Loucy (cell line): Measurements from ENCODE around the gene POLA2.

Source experiments
- H2AFZ ChIP-seq: fragments of 200-600 bp; sonication (generic); 2 replicates; pipeline ENCODE4 v1.6.0; 2016; ENCODE audit warnings: antibody characterized with exemption, mild to moderate bottlenecking, low read length, moderate library complexity
- H3F3A ChIP-seq: fragments of 200-600 bp; 2 replicates; pipeline ENCODE4 v1.6.0; 2016; ENCODE audit warnings: antibody characterized with exemption, low read depth, mild to moderate bottlenecking
- H3K27me3 ChIP-seq: fragments of 200-600 bp; sonication (generic); 2 replicates; pipeline ENCODE4 v1.6.1; 2014; ENCODE audit warnings: low read length, mild to moderate bottlenecking; ENCODE audit not compliant: insufficient read depth, poor library complexity, severe bottlenecking
- H3K36me3 ChIP-seq: fragments of 200-600 bp; sonication (generic); 2 replicates; pipeline ENCODE4 v1.6.1; 2016; ENCODE audit warnings: low read length; ENCODE audit not compliant: insufficient read depth
- H3K4me1 ChIP-seq: fragments of 200-600 bp; sonication (generic); 2 replicates; pipeline ENCODE4 v1.5.1; 2014; ENCODE audit warnings: low read length, mild to moderate bottlenecking; ENCODE audit not compliant: insufficient read depth, poor library complexity, severe bottlenecking
- H3K4me2 ChIP-seq: fragments of 200-600 bp; sonication (generic); 2 replicates; pipeline ENCODE4 v1.6.0; 2014; ENCODE audit warnings: antibody characterized with exemption, low read length, low read depth, mild to moderate bottlenecking; ENCODE audit not compliant: poor library complexity, severe bottlenecking
- H3K4me3 ChIP-seq: fragments of 200-600 bp; sonication (generic); 2 replicates; pipeline ENCODE4 v1.5.1; 2014; ENCODE audit warnings: low read length, mild to moderate bottlenecking, mixed read lengths; ENCODE audit not compliant: poor library complexity, severe bottlenecking
- H3K79me2 ChIP-seq: fragments of 200-600 bp; sonication (generic); 2 replicates; pipeline ENCODE4 v1.6.1; 2014; ENCODE audit warnings: low read length; ENCODE audit not compliant: insufficient read depth
- H3K9ac ChIP-seq: fragments of 200-600 bp; sonication (generic); 2 replicates; pipeline ENCODE4 v1.6.0; 2014; ENCODE audit warnings: mild to moderate bottlenecking, low read depth, low read length, moderate library complexity; ENCODE audit not compliant: poor library complexity, severe bottlenecking
- H3K9me2 ChIP-seq: fragments of 200-600 bp; sonication (generic); replicated peaks from 2 replicates; pipeline ENCODE4 v1.6.1; 2016; ENCODE audit warnings: low read depth, low read length, mixed read lengths
- H3K9me3 ChIP-seq: fragments of 200-600 bp; sonication (generic); 2 replicates; pipeline ENCODE4 v1.6.1; 2014; ENCODE audit warnings: mild to moderate bottlenecking, antibody characterized with exemption, low read length, low read depth; ENCODE audit not compliant: insufficient read depth
- H4K20me1 ChIP-seq: fragments of 200-600 bp; sonication (generic); 2 replicates; pipeline ENCODE4 v1.6.0; 2014; ENCODE audit warnings: antibody characterized with exemption, low read length, mild to moderate bottlenecking; ENCODE audit not compliant: insufficient read depth, poor library complexity, severe bottlenecking
- CTCF ChIP-seq: fragments of 200-600 bp; sonication (generic); conservative IDR thresholded peaks from 2 replicates; pipeline ENCODE4 v1.5.1; 2014; ENCODE audit warnings: mild to moderate bottlenecking, antibody characterized with exemption, low read length
- EZH2phosphoT487 ChIP-seq: fragments of 200-600 bp; IDR thresholded peaks from 2 replicates; pipeline ENCODE4 v1.6.1; 2018; ENCODE audit warnings: antibody characterized with exemption, mild to moderate bottlenecking, moderate library complexity, borderline replicate concordance

POLA2 gene

DNA sequence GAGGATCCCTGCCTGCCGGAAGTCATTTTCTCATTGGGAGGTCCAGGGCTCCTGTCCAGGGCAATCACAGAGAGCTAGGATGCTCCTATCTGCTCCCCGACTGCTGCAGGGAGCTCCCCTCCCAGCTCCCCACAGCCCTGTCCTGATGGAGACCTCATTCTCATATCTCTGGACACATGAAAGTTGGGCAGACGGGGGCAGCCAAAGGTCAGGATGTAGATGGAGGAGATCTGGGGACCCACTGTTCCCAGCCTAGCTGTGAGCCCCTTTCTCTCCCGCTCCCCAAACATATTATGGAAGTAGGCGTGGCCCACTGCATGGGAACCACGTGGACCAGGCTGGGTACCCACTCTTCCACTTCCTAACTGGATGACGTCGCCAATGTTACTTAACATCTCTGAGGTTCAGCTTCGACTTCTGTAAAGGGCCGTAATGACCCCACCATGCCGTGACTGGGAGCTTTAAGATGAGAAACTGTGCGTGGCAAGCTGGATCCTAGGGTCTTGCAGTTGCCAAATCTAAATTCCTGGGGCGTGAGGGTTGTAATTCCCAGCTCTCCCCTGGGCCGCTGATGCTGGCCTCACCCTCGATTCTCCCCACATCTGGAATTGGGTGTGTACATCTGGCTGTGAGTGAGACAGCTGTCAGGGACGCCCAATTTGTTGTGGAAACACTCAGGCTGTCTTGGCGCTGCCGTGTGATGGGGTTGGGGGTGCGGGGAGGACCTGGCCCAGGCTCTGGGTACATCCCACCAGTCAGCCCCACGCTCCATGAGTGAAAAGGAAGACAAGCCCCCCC, 54.7 kb downstream of the POLA2 start:
- no peaks in the 10 kb centered on the region for H3F3A ChIP-seq
- H3K9me3 ChIP-seq: no peaks in the 10 kb centered on the region
- H4K20me1 ChIP-seq: no peaks in the 10 kb centered on the region
- no peaks in the 10 kb centered on the region for H3K9me2 ChIP-seq
- no peaks in the 10 kb centered on the region for H3K36me3 ChIP-seq
- peak overlapping the region; percentile 91 for H3K4me2 ChIP-seq
- H3K4me1 ChIP-seq: peaks cover 5% of the 10 kb centered on the region
- H3K79me2 ChIP-seq: no peaks in the 10 kb centered on the region
- no peaks in the 10 kb centered on the region for H3K27me3 ChIP-seq
- peak overlapping the region; percentile 67 for H3K9ac ChIP-seq
- TF ChIP-seq CTCF: no peak
- no peak for TF ChIP-seq EZH2phosphoT487
- no peak overlapping the region for H2AFZ ChIP-seq
- peak overlapping the region; percentile 81 for H3K4me3 ChIP-seq

DNA sequence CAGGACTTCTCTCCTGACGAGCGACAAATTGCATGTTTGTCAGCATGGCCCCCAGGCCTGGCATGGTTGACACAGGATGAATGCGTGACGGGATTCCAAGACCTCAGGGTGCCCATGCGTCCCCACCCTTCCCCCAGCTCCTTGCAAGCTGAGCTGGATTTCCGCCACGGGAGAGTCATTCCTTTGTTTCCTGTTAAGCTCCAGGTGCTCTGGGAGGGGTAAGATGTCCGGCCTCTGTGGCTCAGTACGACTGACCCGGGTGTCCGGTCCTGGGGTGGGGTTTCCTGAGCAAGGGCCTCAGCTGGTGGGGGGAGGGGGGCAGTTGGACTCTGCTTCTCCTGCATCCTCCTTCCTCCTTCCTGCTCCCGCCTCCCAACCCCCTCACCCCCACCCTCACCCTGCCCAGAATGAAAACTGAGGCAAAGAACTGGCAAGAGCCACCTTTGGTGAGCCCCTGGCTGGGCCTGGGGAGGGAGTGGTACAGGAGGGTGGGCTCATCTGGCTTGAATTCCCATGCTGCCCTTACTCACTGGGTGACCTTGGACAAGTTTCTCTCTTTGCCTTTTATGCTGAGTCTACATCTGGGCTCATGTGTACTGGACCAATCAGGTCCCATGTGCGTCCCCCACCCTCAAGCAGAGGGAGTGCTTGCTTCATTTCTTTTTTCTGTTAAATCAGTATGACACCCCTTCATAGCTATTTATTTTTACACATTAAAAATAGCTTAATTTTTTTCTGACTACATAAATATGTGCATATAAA, 55.4 kb downstream of the POLA2 start:
- no peak overlapping the region for H3K4me3 ChIP-seq
- no peak overlapping the region for H3K9ac ChIP-seq
- no peaks in the 10 kb centered on the region for H3K9me2 ChIP-seq
- H3K9me3 ChIP-seq: no peaks in the 10 kb centered on the region
- no peaks in the 10 kb centered on the region for H3F3A ChIP-seq
- no peaks in the 10 kb centered on the region for H3K27me3 ChIP-seq
- no peak overlapping the region for H2AFZ ChIP-seq
- no peaks in the 10 kb centered on the region for H3K79me2 ChIP-seq
- no peak overlapping the region for H3K4me2 ChIP-seq
- no peaks in the 10 kb centered on the region for H4K20me1 ChIP-seq
- TF ChIP-seq EZH2phosphoT487 (no peak), CTCF (no peak)
- peaks cover 5% of the 10 kb centered on the region for H3K4me1 ChIP-seq
- H3K36me3 ChIP-seq: no peaks in the 10 kb centered on the region

- H3K9me3 ChIP-seq: no peaks in the 10 kb centered on the region
- H3F3A ChIP-seq: no peaks in the 10 kb centered on the region
- H3K36me3 ChIP-seq: no peaks in the 10 kb centered on the region
- H3K27me3 ChIP-seq: no peaks in the 10 kb centered on the region
- no peak overlapping the region for H2AFZ ChIP-seq
- no peak overlapping the region for H3K4me2 ChIP-seq
- no peak overlapping the region for H3K4me3 ChIP-seq
- TF ChIP-seq CTCF (no peak), EZH2phosphoT487 (no peak)
- no peaks in the 10 kb centered on the region for H4K20me1 ChIP-seq
- no peak overlapping the region for H3K9ac ChIP-seq
- no peaks in the 10 kb centered on the region for H3K9me2 ChIP-seq
- H3K79me2 ChIP-seq: no peaks in the 10 kb centered on the region
- H3K4me1 ChIP-seq: no peaks in the 10 kb centered on the region
Measured at GRCh38 chr11:65320386-65321075, 58.8 kb downstream of the POLA2 start.
